Measurements from ENCODE around the gene ZBTB17. TPM values are rescaled to one million over a fixed set of nuclear protein-coding genes. Genes with fewer than 3 reads are reported as not detected.
"Not testable (repeated sequence)": the region's sequence is repeated elsewhere in the genome, so short reads cannot be mapped to it uniquely, and the experiment has no call there.

The ZBTB17 gene
- total and polyA plus RNA-seq, 2 of the 4 experiments (the other 2 are of a cell fraction), result 26.3 to 58.2 TPM

DNA sequence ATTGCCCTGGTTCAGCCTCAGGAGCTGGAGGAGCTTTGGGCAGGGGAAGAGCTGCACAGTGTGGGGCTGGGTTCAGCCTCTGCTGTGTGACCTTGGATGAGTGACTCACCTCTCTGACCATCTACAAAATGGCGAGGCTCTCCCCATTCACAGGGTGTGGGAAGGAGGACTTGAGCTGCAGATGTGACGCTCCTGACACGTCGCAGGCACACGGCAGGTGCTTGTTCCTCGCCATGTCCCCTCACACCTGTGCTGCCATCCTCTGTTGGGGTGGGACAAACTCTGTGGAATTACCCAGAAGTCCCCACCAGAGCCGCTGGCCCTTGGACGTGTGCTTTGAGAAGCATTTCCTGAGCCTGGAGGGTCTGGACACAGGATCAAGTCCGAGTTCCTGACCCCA, 45.0 kb upstream of the ZBTB17 start:
- H3K79me1 ChIP-seq (ENCODE audit: low read depth in 1 of 2, low read length in 2 of 2); H3K36me3 ChIP-seq (ENCODE audit: control insufficient read depth, insufficient read depth, low read length); H2BK20ac ChIP-seq (ENCODE audit: low read depth, low read length); H3K23ac ChIP-seq (ENCODE audit: low read depth, low read length); H2BK5ac ChIP-seq (ENCODE audit: low read depth, low read length, poor library complexity, severe bottlenecking); H4K91ac ChIP-seq (ENCODE audit: insufficient read depth, low read depth, low read length); dilution Hi-C loops (cut with HindIII; ENCODE audit: low sequenced_read_pairs, unreplicated experiment); H2BK15ac ChIP-seq (ENCODE audit: low read depth, low read length); intact Hi-C loops (cut with micrococcal nuclease); H3K18ac ChIP-seq (ENCODE audit: low read depth, low read length); H3K4me2 ChIP-seq (ENCODE audit: low read depth, low read length); H3K4ac ChIP-seq (ENCODE audit: low read depth, low read length); POLR2A ChIA-PET (ENCODE audit: unreplicated experiment); H2AK9ac ChIP-seq (replicated peaks; ENCODE audit: low read depth, low read length, poor library complexity); H2BK120ac ChIP-seq (ENCODE audit: low read depth, low read length); H3K56ac ChIP-seq (ENCODE audit: extremely low read depth, insufficient read depth, low read length); H3K14ac ChIP-seq (replicated peaks; ENCODE audit: low read depth, low read length); H4K8ac ChIP-seq (ENCODE audit: low read depth in 2 of 2, low read length in 2 of 2); ATAC-seq (ENCODE audit: low read depth); in situ Hi-C loops (cut with MboI; ENCODE audit: low sequenced_read_pairs); H4K5ac ChIP-seq (ENCODE audit: low read depth, low read length); H3K9ac ChIP-seq (ENCODE audit: low read depth, low read length); BruUV-seq (replicated peaks); H3K27ac ChIP-seq (ENCODE audit: insufficient read depth, low read length); DNase-seq; H3K27me3 ChIP-seq (ENCODE audit: control insufficient read depth, insufficient read depth, low read length); H3K9me3 ChIP-seq (ENCODE audit: control insufficient read depth, insufficient read depth, low read length); H3K9me1 ChIP-seq (ENCODE audit: insufficient read depth, low read length); H4K20me1 ChIP-seq (ENCODE audit: insufficient read depth, low read length); CTCF ChIA-PET; H3K4me3 ChIP-seq (ENCODE audit: insufficient read depth, low read depth, low read length); H2AFZ ChIP-seq (replicated peaks; ENCODE audit: low read length, poor library complexity): not testable (repeated sequence)
- Histone ChIP-seq H3K4me1 (ENCODE audit: control insufficient read depth, insufficient read depth, low read length) (peaks cover 23% of the 10 kb centered on the region), H2AK5ac (ENCODE audit: low read depth, low read length) (peak overlapping the region; percentile 83; the same call in 1 of the 2 replicates)
- no CpG with 5 or more reads among the region's 9 CpGs for WGBS, 2 experiments (ENCODE audit: extremely low coverage in 2 of 2, insufficient read length in 1 of 2)
